ENCODE results near the gene CA12. TPM values are rescaled to one million over a fixed set of nuclear protein-coding genes. Genes with fewer than 3 reads are reported as not detected.

CA12 gene
- total and polyA plus RNA-seq, 10 of the 15 experiments (the other 5 are each of a cell fraction or from before 2014, with no cell fraction given) = 0.03 to 0.10 TPM; not detected in 8

- no peaks in the 10 kb centered on the region for H4K20me1 ChIP-seq (ENCODE audit: control insufficient read depth, insufficient read depth)
- TF ChIP-seq NFIC (IDR thresholded peaks at IDR 0.05; ENCODE audit: low read depth, low read length) (no peak), EP300 (IDR thresholded peaks at IDR 0.05; ENCODE audit: borderline replicate concordance in 1 of 2, control insufficient read depth in 1 of 2, low read depth in 2 of 2, low read length in 2 of 2) (no peak), HDAC2 (IDR thresholded peaks at IDR 0.05) (no peak), PAX5 (IDR thresholded peaks at IDR 0.05; ENCODE audit: borderline replicate concordance, low read depth, low read length) (no peak), MEF2A (IDR thresholded peaks at IDR 0.05; ENCODE audit: insufficient read depth, low read depth, low read length) (no peak), ATF7 (IDR thresholded peaks at IDR 0.05; ENCODE audit: low read depth) (no peak), FOXM1 (IDR thresholded peaks at IDR 0.05; ENCODE audit: low read depth, low read length) (no peak), RFX5 (IDR thresholded peaks at IDR 0.05; ENCODE audit: low read depth, low read length) (no peak), SMC3 (IDR thresholded peaks at IDR 0.05; ENCODE audit: borderline replicate concordance, low read length) (no peak), ZBTB11 (CRISPR knock-in tag; IDR thresholded peaks at IDR 0.05) (no peak)
- no TSS peak for BruUV-seq (replicated peaks)
- ChIA-PET SMC1A (ENCODE audit: uncharacterized antibody, unreplicated experiment) (interaction anchor here (0.9 to 2.0 kb wide), 7 partner anchors 11 to 135 kb away, joined by 3 to 10 read pairs (median 3); no protein-coding TSS in a partner anchor), POLR2A (interaction anchor here (0.7 kb wide), 1 partner anchor 186 kb away, joined by 4 read pairs; no protein-coding TSS in a partner anchor), RAD21 (ENCODE audit: unreplicated experiment) (interaction anchor here (0.6 to 1.1 kb wide), 2 partner anchors 20 to 150 kb away, joined by 3 read pairs; no protein-coding TSS in a partner anchor), CTCF (interaction anchor here (0.7 to 1.3 kb wide), 2 partner anchors 90 to 264 kb away, joined by 3 to 5 read pairs; no protein-coding TSS in a partner anchor)
- H3K9ac ChIP-seq (ENCODE audit: control insufficient read depth, insufficient read depth, low read length) = no peak overlapping the region
- intact Hi-C loops (cut with micrococcal nuclease; ENCODE audit: unreplicated experiment) = no loop called here
- no peaks in the 10 kb centered on the region for H3K27me3 ChIP-seq (replicated peaks in 1 of 2; ENCODE audit: control insufficient read depth in 2 of 2, insufficient read depth in 2 of 2, low read length in 1 of 2)
- H2AFZ ChIP-seq (ENCODE audit: control insufficient read depth, low read depth, low read length) = no peak overlapping the region
- no peak overlapping the region for H3K4me2 ChIP-seq (ENCODE audit: control insufficient read depth, insufficient read depth)
- ATAC-seq (no peak), DNase-seq (ENCODE audit: low read depth, low spot score) (no peak), FAIRE-seq (no peak)
- no peak overlapping the region for H3K4me3 ChIP-seq
- in situ Hi-C loops (cut with MboI) = no loop called here
- no peaks in the 10 kb centered on the region for H3K79me2 ChIP-seq (ENCODE audit: control insufficient read depth, insufficient read depth, low read length)
- no peaks in the 10 kb centered on the region for H3K9me3 ChIP-seq (replicated peaks; ENCODE audit: control insufficient read depth, insufficient read depth, low read length)
- H3K36me3 ChIP-seq (ENCODE audit: control insufficient read depth in 2 of 2, insufficient read depth in 2 of 2, low read length in 1 of 2) = no peaks in the 10 kb centered on the region
- H3K27ac ChIP-seq (ENCODE audit: control insufficient read depth, insufficient read depth) = no peak overlapping the region
- H3K4me1 ChIP-seq (ENCODE audit: control insufficient read depth, insufficient read depth, low read length) = no peaks in the 10 kb centered on the region
- WGBS (ENCODE audit: insufficient coverage, insufficient replicate concordance, low lambda C conversion rate, missing lambda C conversion rate) = 100% methylated on average over 1 of the region's 1 CpG
Observed at GRCh38 chr15:63312286-63312685, 69.4 kb downstream of the CA12 start.
